Left lobe of liver (tissue), 2 donors: ENCODE data around the gene FAT4. TPM values are rescaled to one million over a fixed set of nuclear protein-coding genes. Genes with fewer than 3 reads are reported as not detected.

Experiments used
- ATAC-seq: fragments of 200-7000 bp; cut with Tn5 transposase; one replicate; pipeline ENCODE4 v1.9.1; 2020; ENCODE audit warnings: mild to moderate bottlenecking, moderate library complexity
- DNase-seq: peaks from one replicate; pipeline ENCODE4 v3.0.0-alpha.2; 2020; ENCODE audit warnings: low spot score
- total RNA-seq: library from RNA; stranded (reverse); gene quantifications from one replicate; pipeline ENCODE4 v1.2.1, GENCODE V29; 2021
- donor health status: DM: no; HTN: no; CAD: no; lungs with moderate emphysema.
- donor health status: DM: no; HTN: yes; CAD: no.

The FAT4 gene
- total RNA-seq, 1 donor from 2014 or later, result 3.9 TPM

DNA sequence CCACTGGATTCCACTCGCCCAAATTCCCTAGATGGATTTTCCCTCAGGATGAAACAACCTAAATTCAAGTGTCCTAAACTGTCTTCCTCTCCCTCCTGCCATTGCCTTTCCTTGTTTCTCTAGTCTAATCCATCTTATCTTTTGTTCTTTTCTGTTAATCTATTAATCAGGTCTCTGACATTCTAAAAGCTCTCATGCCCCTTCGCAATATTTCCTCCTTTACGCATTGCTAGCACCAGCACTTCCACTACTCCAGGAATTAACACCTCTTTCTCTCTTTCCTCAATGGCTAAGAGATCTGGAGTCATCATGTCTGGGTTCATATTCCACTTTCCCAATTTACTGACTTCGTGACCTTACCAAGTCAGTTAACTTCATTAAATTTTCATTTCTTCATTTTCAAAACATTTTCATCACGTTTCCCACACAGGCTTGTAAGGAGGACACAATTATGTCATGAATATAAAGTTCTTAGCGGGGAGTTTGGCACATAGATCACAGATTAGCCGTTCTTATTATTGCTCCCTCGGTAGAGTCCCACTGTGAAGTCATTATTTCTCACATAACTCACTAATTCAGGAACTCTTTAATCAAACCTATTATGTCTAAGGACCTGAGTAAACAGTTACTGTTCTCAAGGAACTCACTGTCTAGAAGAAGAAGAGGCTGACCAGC is 45.3 kb downstream of the FAT4 start:
- DNase-seq (no peak), ATAC-seq (no peak)

DNA sequence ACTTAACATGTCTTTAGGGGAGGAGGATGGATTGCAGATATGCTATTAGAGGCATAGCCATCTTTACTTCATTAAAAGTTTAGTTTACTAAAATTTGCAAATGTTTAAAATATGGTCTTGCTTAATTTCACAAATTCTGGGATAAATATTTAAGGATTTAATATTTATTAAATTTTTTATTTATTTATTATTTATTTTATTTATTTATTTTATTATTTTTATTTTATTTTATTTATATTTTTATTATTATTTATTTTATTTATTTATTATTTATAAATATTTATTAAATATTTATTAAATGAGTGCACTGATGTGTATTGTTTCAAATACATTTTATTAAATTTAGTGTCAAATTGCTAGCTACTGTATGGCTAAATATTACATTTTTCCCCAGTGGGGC is 46.0 kb downstream of the FAT4 start:
- no peak for DNase-seq

More for the DNA sequence above, 46.0 kb downstream of the FAT4 start:
- no peak for ATAC-seq
